ENCODE data around the gene CHST3. TPM values are rescaled to one million over a fixed set of nuclear protein-coding genes. Genes with fewer than 3 reads are reported as not detected.
A peak's percentile ranks its signal among the peaks of the same experiment; 100 is the strongest.

The CHST3 gene
- total and polyA plus RNA-seq, 10 of the 15 experiments (the other 5 are each of a cell fraction or from before 2014, with no cell fraction given), result 0.03 to 0.50 (median 0.05) TPM; not detected in 2

- 33% methylated on average over 12 of the region's 12 CpGs for WGBS (ENCODE audit: insufficient coverage, insufficient replicate concordance, low lambda C conversion rate, missing lambda C conversion rate)
- FAIRE-seq, result no peak
- CTCF ChIA-PET, result interaction anchor here (0.8 to 1.1 kb wide), 2 partner anchors 12 to 39 kb away, joined by 3 read pairs; no protein-coding TSS in a partner anchor
These were observed 45.4 kb downstream of the CHST3 start for GRCh38 chr10:72009425-72010081.

GRCh38 chr10:72010234-72010973 lies 46.2 kb downstream of the CHST3 start:
- TF ChIP-seq ZNF384 (IDR thresholded peaks at IDR 0.05; ENCODE audit: borderline replicate concordance, low read depth, low read length) (no peak), TBL1XR1 (IDR thresholded peaks at IDR 0.05; ENCODE audit: low read depth, low read length) (no peak), CEBPZ (IDR thresholded peaks at IDR 0.05; ENCODE audit: low read depth, low read length) (no peak), REST (IDR thresholded peaks at IDR 0.05; ENCODE audit: low read depth, low read length) (no peak)
- CTCF ChIA-PET, result interaction anchor here (0.8 kb wide), 1 partner anchor 38 kb away, joined by 3 read pairs; no protein-coding TSS in a partner anchor
- no peak for FAIRE-seq

More at GRCh38 chr10:72009425-72010081, 45.4 kb downstream of the CHST3 start:
- Histone ChIP-seq H3K9me3 (replicated peaks; ENCODE audit: control insufficient read depth, insufficient read depth, low read length) (no peaks in the 10 kb centered on the region), H3K27ac (ENCODE audit: control insufficient read depth, insufficient read depth) (no peak overlapping the region), H4K20me1 (ENCODE audit: control insufficient read depth, insufficient read depth) (no peaks in the 10 kb centered on the region), H3K79me2 (ENCODE audit: control insufficient read depth, insufficient read depth, low read length) (no peaks in the 10 kb centered on the region), H3K36me3 (ENCODE audit: control insufficient read depth in 2 of 2, insufficient read depth in 2 of 2, low read length in 1 of 2) (no peaks in the 10 kb centered on the region; a peak in 1 of 4 replicates), H3K4me2 (ENCODE audit: control insufficient read depth, insufficient read depth) (no peak overlapping the region), H2AFZ (ENCODE audit: control insufficient read depth, low read depth, low read length) (no peak overlapping the region), H3K27me3 (replicated peaks in 1 of 2; ENCODE audit: control insufficient read depth in 2 of 2, insufficient read depth in 2 of 2, low read length in 1 of 2) (no peaks in the 10 kb centered on the region), H3K9ac (ENCODE audit: control insufficient read depth, insufficient read depth, low read length) (no peak overlapping the region), H3K4me1 (ENCODE audit: control insufficient read depth, insufficient read depth, low read length) (no peaks in the 10 kb centered on the region), H3K4me3 (no peak overlapping the region)
- POLR2A ChIA-PET, result no interaction called here
- RAD21 ChIA-PET (ENCODE audit: unreplicated experiment), result no interaction called here
- intact Hi-C loops (cut with micrococcal nuclease; ENCODE audit: unreplicated experiment), result no loop called here
- ATAC-seq (no peak), DNase-seq (ENCODE audit: low read depth, low spot score) (no peak)
- TF ChIP-seq EGR1 (IDR thresholded peaks at IDR 0.05; ENCODE audit: borderline replicate concordance in 1 of 2, low read depth in 2 of 2, low read length in 2 of 2) (no peak), FOS (IDR thresholded peaks at IDR 0.05; ENCODE audit: borderline replicate concordance, extremely low read depth, insufficient read length) (no peak)
- no TSS peak for BruUV-seq (replicated peaks)
- in situ Hi-C loops (cut with MboI), result no loop called here
- SMC1A ChIA-PET (ENCODE audit: uncharacterized antibody, unreplicated experiment), result no interaction called here

More at GRCh38 chr10:72010234-72010973, 46.2 kb downstream of the CHST3 start:
- intact Hi-C loops (cut with micrococcal nuclease; ENCODE audit: unreplicated experiment) (no loop called here), in situ Hi-C loops (cut with MboI) (no loop called here)
- Histone ChIP-seq H3K9ac (ENCODE audit: control insufficient read depth, insufficient read depth, low read length) (no peak overlapping the region), H3K36me3 (ENCODE audit: control insufficient read depth in 2 of 2, insufficient read depth in 2 of 2, low read length in 1 of 2) (no peaks in the 10 kb centered on the region; a peak in 1 of 4 replicates), H4K20me1 (ENCODE audit: control insufficient read depth, insufficient read depth) (no peaks in the 10 kb centered on the region), H3K4me2 (ENCODE audit: control insufficient read depth, insufficient read depth) (no peak overlapping the region), H3K9me3 (replicated peaks; ENCODE audit: control insufficient read depth, insufficient read depth, low read length) (no peaks in the 10 kb centered on the region), H3K79me2 (ENCODE audit: control insufficient read depth, insufficient read depth, low read length) (no peaks in the 10 kb centered on the region), H3K4me3 (no peak overlapping the region), H3K4me1 (ENCODE audit: control insufficient read depth, insufficient read depth, low read length) (no peaks in the 10 kb centered on the region), H3K27me3 (replicated peaks in 1 of 2; ENCODE audit: control insufficient read depth in 2 of 2, insufficient read depth in 2 of 2, low read length in 1 of 2) (no peaks in the 10 kb centered on the region), H2AFZ (ENCODE audit: control insufficient read depth, low read depth, low read length) (no peak overlapping the region), H3K27ac (ENCODE audit: control insufficient read depth, insufficient read depth) (no peak overlapping the region)
- ChIA-PET SMC1A (ENCODE audit: uncharacterized antibody, unreplicated experiment) (interaction anchor here (0.6 kb wide), 1 partner anchor 511 kb away, joined by 4 read pairs; no protein-coding TSS in a partner anchor), RAD21 (ENCODE audit: unreplicated experiment) (no interaction called here), POLR2A (interaction anchor here (0.5 kb wide), 1 partner anchor 114 kb away, joined by 6 read pairs; no protein-coding TSS in a partner anchor)
- 50% methylated on average over 7 of the region's 7 CpGs for WGBS (ENCODE audit: insufficient coverage, insufficient replicate concordance, low lambda C conversion rate, missing lambda C conversion rate)
- no peak for ATAC-seq
- no peak for DNase-seq (ENCODE audit: low read depth, low spot score)
- BruUV-seq (replicated peaks), result TSS peak; percentile 38

All from GM12878 (cell line).